Occipital lobe (tissue), 2 donors: ENCODE measurements around the gene RALGPS2. TPM values are rescaled to one million over a fixed set of nuclear protein-coding genes. Genes with fewer than 3 reads are reported as not detected.

Experiments
- DNase-seq: peaks from one replicate; lab custom pipeline; 2025; lab: John Stamatoyannopoulos, UW
- total RNA-seq: library from RNA; depleted of rRNA; stranded (reverse); fragments of >200 nt; gene quantifications from one replicate; pipeline ENCODE4 v1.2.3, GENCODE V29; 2014

The RALGPS2 gene
- total RNA-seq: 91.1 TPM

- peak; percentile 53 for DNase-seq
Observed at GRCh38 chr1:178724728-178725465, at the start of gene RALGPS2. RALGPS2 (plus strand) TSS chr1:178725244; CDS start chr1:178776765, 51,521 bp downstream.

- DNase-seq: no peak
Observed at GRCh38 chr1:178679237-178679636, 45.8 kb upstream of the RALGPS2 start.

- no peak for DNase-seq
Observed at GRCh38 chr1:178682429-178682828, 42.6 kb upstream of the RALGPS2 start.

- no peak for DNase-seq
Observed at GRCh38 chr1:178682886-178683285, 42.2 kb upstream of the RALGPS2 start.

- DNase-seq: no peak
Observed at GRCh38 chr1:178683291-178683690, 41.8 kb upstream of the RALGPS2 start.

- DNase-seq: no peak
Observed at GRCh38 chr1:178684111-178684510, 40.9 kb upstream of the RALGPS2 start.

GRCh38 chr1:178684542-178685000 lies 40.5 kb upstream of the RALGPS2 start:
- DNase-seq: no peak

GRCh38 chr1:178686407-178686806 lies 38.6 kb upstream of the RALGPS2 start:
- DNase-seq: no peak

- no peak for DNase-seq
Observed at GRCh38 chr1:178688244-178688643, 36.8 kb upstream of the RALGPS2 start.

GRCh38 chr1:178689769-178690168 lies 35.3 kb upstream of the RALGPS2 start:
- DNase-seq: no peak

- DNase-seq: no peak
Observed at GRCh38 chr1:178690496-178690895, 34.5 kb upstream of the RALGPS2 start.

GRCh38 chr1:178692564-178693327 lies 32.3 kb upstream of the RALGPS2 start:
- no peak for DNase-seq

- DNase-seq: no peak
Observed at GRCh38 chr1:178693366-178693765, 31.7 kb upstream of the RALGPS2 start.

GRCh38 chr1:178694923-178695525 lies 30.0 kb upstream of the RALGPS2 start:
- no peak for DNase-seq

- DNase-seq: no peak
Observed at GRCh38 chr1:178702146-178702545, 22.9 kb upstream of the RALGPS2 start.

- DNase-seq: no peak
Observed at GRCh38 chr1:178704833-178705232, 20.2 kb upstream of the RALGPS2 start.

GRCh38 chr1:178706432-178706831 lies 18.6 kb upstream of the RALGPS2 start:
- DNase-seq: no peak

GRCh38 chr1:178713259-178713658 lies 11.8 kb upstream of the RALGPS2 start:
- no peak for DNase-seq

GRCh38 chr1:178714453-178714852 lies 10.6 kb upstream of the RALGPS2 start:
- no peak for DNase-seq

GRCh38 chr1:178716111-178716510 lies 8.9 kb upstream of the RALGPS2 start:
- DNase-seq: no peak

GRCh38 chr1:178718520-178718919 lies 6.5 kb upstream of the RALGPS2 start:
- DNase-seq: no peak

GRCh38 chr1:178723546-178723945 lies 1.5 kb upstream of the RALGPS2 start:
- no peak for DNase-seq
